HepG2 (cell line): ENCODE data around the gene ATP9B. TPM values are rescaled to one million over a fixed set of nuclear protein-coding genes. Genes with fewer than 3 reads are reported as not detected.

Experiments used
- ATF4 ChIP-seq, 2 experiments: fragments of 450-650 bp in 1 of 2; sonication (generic) in 1 of 2; formaldehyde crosslinking; IDR thresholded peaks; 2 replicates each; pipeline versions ENCODE4 v1.5.0 to v1.8.0; 2020 to 2022; ENCODE audit warnings: mild to moderate bottlenecking in 1 of 2, missing genetic modification reagents in 1 of 2
- ATF6 ChIP-seq: sonication (generic); formaldehyde crosslinking; conservative IDR thresholded peaks from 2 replicates; pipeline ENCODE4 v1.4.0; 2020; ENCODE audit warnings: missing genetic modification reagents
- ATM ChIP-seq: fragments of 450-650 bp; IDR thresholded peaks from 2 replicates; pipeline ENCODE4 v1.7.1; 2017; ENCODE audit warnings: mild to moderate bottlenecking, borderline replicate concordance
- BRF2 ChIP-seq: sonication (generic); formaldehyde crosslinking; IDR thresholded peaks from 2 replicates; pipeline ENCODE4 v1.8.1; 2022; ENCODE audit warnings: mild to moderate bottlenecking, missing genetic modification reagents
- FOXK2 ChIP-seq: fragments of 450-650 bp; IDR thresholded peaks from 2 replicates; pipeline ENCODE4 v1.6.1; 2016
- GABPB1 ChIP-seq: IDR thresholded peaks from 2 replicates; pipeline ENCODE4 v1.6.1; 2016; ENCODE audit warnings: mild to moderate bottlenecking, missing genetic modification reagents, moderate library complexity, missing compliant biosample characterization
- GTF3A ChIP-seq: sonication (generic); formaldehyde crosslinking; conservative IDR thresholded peaks from 2 replicates; pipeline ENCODE4 v1.4.0; 2020; ENCODE audit warnings: mild to moderate bottlenecking, missing genetic modification reagents
- HOXA3 ChIP-seq: sonication (generic); formaldehyde crosslinking; IDR thresholded peaks from 2 replicates; pipeline ENCODE4 v1.5.0; 2020; ENCODE audit warnings: missing genetic modification reagents
- NR2F2 ChIP-seq: IDR thresholded peaks from 2 replicates; pipeline ENCODE4 v1.6.1; 2012; ENCODE audit warnings: low read depth, inconsistent platforms, borderline replicate concordance
- PLRG1 ChIP-seq: fragments of 450-650 bp; conservative IDR thresholded peaks from 2 replicates; pipeline ENCODE4 v1.6.1; 2016
- RFX1 ChIP-seq: fragments of 450-650 bp; IDR thresholded peaks from 2 replicates; pipeline ENCODE4 v1.6.1; 2017
- RFXANK ChIP-seq: IDR thresholded peaks from 2 replicates; pipeline ENCODE4 v1.6.1; 2016
- USF2 ChIP-seq, 2 experiments: sonication (generic) in 1 of 2; formaldehyde crosslinking in 1 of 2; IDR thresholded peaks; 2 replicates each; pipeline versions ENCODE4 v1.5.1 to v1.6.1; 2011 to 2020; ENCODE audit warnings: borderline replicate concordance in 1 of 2, low read depth in 1 of 2, low read length in 1 of 2, mild to moderate bottlenecking in 1 of 2, missing genetic modification reagents in 1 of 2, moderate library complexity in 1 of 2
- ZBTB2 ChIP-seq: sonication (generic); formaldehyde crosslinking; IDR thresholded peaks from 2 replicates; pipeline ENCODE4 v1.8.0; 2022; ENCODE audit warnings: low read depth, missing genetic modification reagents
- ZFP1 ChIP-seq: IDR thresholded peaks from 2 replicates; pipeline ENCODE4 v1.6.1; 2016
- ZHX1 ChIP-seq: sonication (generic); formaldehyde crosslinking; IDR thresholded peaks from 2 replicates; pipeline ENCODE4 v1.8.1; 2022; ENCODE audit warnings: low read depth, mild to moderate bottlenecking, missing genetic modification reagents
- ZNF232 ChIP-seq: sonication (generic); formaldehyde crosslinking; IDR thresholded peaks from 2 replicates; pipeline ENCODE4 v1.4.0; 2020; ENCODE audit warnings: missing genetic modification reagents, borderline replicate concordance
- ZNF570 ChIP-seq: sonication (generic); formaldehyde crosslinking; IDR thresholded peaks from 2 replicates; pipeline ENCODE4 v1.4.0; 2020; ENCODE audit warnings: mild to moderate bottlenecking, missing genetic modification reagents, borderline replicate concordance
- ZNF607 ChIP-seq: sonication (generic); formaldehyde crosslinking; IDR thresholded peaks from 2 replicates; pipeline ENCODE4 v1.5.1; 2020; ENCODE audit warnings: missing genetic modification reagents, mild to moderate bottlenecking, borderline replicate concordance
- polyA plus RNA-seq, 8 experiments: library from polyadenylated mRNA; depleted of rRNA in 3 of 8; stranded (reverse) in 7 of 8; unstranded in 1 of 8; fragments of >200 nt; fragmentation: Illumina TruSeq in 4 of 8; extraction: Trizol in 4 of 8; gene quantifications; 2 replicates each; pipeline versions ENCODE4 v1.2.1 to v1.2.3, GENCODE V29; 2011 to 2016; ENCODE audit warnings: low read depth in 4 of 8, missing spikeins in 1 of 8, mixed read lengths in 1 of 8; ENCODE audit not compliant: insufficient read depth in 1 of 8
- total RNA-seq, 5 experiments: library from RNA; depleted of rRNA; stranded (reverse); fragments of >200 nt; fragmentation: Illumina TruSeq; extraction: Trizol; gene quantifications; 2 replicates each; pipeline ENCODE4 v1.2.3, GENCODE V29; 2016; ENCODE audit warnings: low read depth in 1 of 5

Gene ATP9B
- total and polyA plus RNA-seq, 2 of the 13 experiments (the other 11 are each of a cell fraction or from before 2014, with no cell fraction given) = 10.8 to 11.3 TPM

GRCh38 chr18:79068937-79069716 lies at the start of gene ATP9B (continued):
- TF ChIP-seq GTF3A (CRISPR knock-in tag) (0 out of 2 replicates have a peak, but pooled peaks have one; percentile 54), ATM (no peak), BRF2 (CRISPR knock-in tag) (no peak; the same call in 1 of the 2 replicates), ZNF232 (CRISPR knock-in tag) (no peak), ZNF570 (CRISPR knock-in tag) (no peak), PLRG1 (no peak), RFX1 (no peak), ATF4 (CRISPR knock-in tag; IDR thresholded peaks at IDR 0.05) (peak in 1 of 2 experiments; percentile 49; a peak in 1 of 4 replicates), USF2 (IDR thresholded peaks at IDR 0.05; ENCODE audit: low read depth, low read length) (no peak), USF2 (CRISPR knock-in tag; IDR thresholded peaks at IDR 0.05; ENCODE audit: borderline replicate concordance) (no peak; the same call in 1 of the 2 replicates), GABPB1 (CRISPR knock-in tag) (peak; percentile 86), ZNF607 (CRISPR knock-in tag) (no peak; the same call in 1 of the 2 replicates), NR2F2 (no peak), FOXK2 (no peak), HOXA3 (peak; percentile 100), ZHX1 (CRISPR knock-in tag) (peak; percentile 100), ZFP1 (CRISPR knock-in tag) (no peak), ATF6 (CRISPR knock-in tag) (no peak), RFXANK (CRISPR knock-in tag) (no peak), ZBTB2 (no peak)
